G401 (cell line): ENCODE results near the gene BRMS1. TPM values are rescaled to one million over a fixed set of nuclear protein-coding genes. Genes with fewer than 3 reads are reported as not detected.
"Not testable (repeated sequence)": the region's sequence is repeated elsewhere in the genome, so short reads cannot be mapped to it uniquely, and the experiment has no call there.

Experiments
- DNase-seq: peaks from one replicate; pipeline ENCODE4 v3.0.0-alpha.2; 2015; ENCODE audit warnings: low spot score
- in situ Hi-C: cut with HindIII; loops from 2 replicates; pipeline ENCODE4 v1.10.0; 2016; ENCODE audit warnings: low sequenced_read_pairs, mixed read lengths
- total RNA-seq: library from RNA; depleted of rRNA; stranded (reverse); fragments of >200 nt; shearing (Covaris generic); gene quantifications from 2 replicates; pipeline ENCODE4 v1.2.3, GENCODE V29; 2014

BRMS1 gene
- total RNA-seq, 1 experiment from 2014 or later, result 111 TPM

- in situ Hi-C loops, result no loop called here
- no peak for DNase-seq
These were observed 17.5 kb downstream of the BRMS1 start for GRCh38 chr11:66327171-66328030.

GRCh38 chr11:66326261-66327111, 18.4 kb downstream of the BRMS1 start:
- DNase-seq, result no peak
- in situ Hi-C loops, result no loop called here

- no peak for DNase-seq
- in situ Hi-C loops, result no loop called here
These were observed 19.6 kb downstream of the BRMS1 start for GRCh38 chr11:66325263-66325671.

GRCh38 chr11:66324664-66325063, 20.2 kb downstream of the BRMS1 start:
- in situ Hi-C loops, result no loop called here
- no peak for DNase-seq

GRCh38 chr11:66323684-66324083, 21.2 kb downstream of the BRMS1 start:
- in situ Hi-C loops, result no loop called here
- no peak for DNase-seq

GRCh38 chr11:66322732-66323427, 22.0 kb downstream of the BRMS1 start:
- in situ Hi-C loops, result no loop called here
- DNase-seq, result no peak

- in situ Hi-C loops, result no loop called here
- DNase-seq, result peak; percentile 34
These were observed 23.3 kb downstream of the BRMS1 start for GRCh38 chr11:66321606-66322005.

GRCh38 chr11:66320748-66321147, 24.2 kb downstream of the BRMS1 start:
- in situ Hi-C loops, DNase-seq: not testable (repeated sequence)

GRCh38 chr11:66320289-66320688, 24.6 kb downstream of the BRMS1 start:
- in situ Hi-C loops, DNase-seq: not testable (repeated sequence)

GRCh38 chr11:66318600-66318970, 26.3 kb downstream of the BRMS1 start:
- no peak for DNase-seq
- in situ Hi-C loops, result no loop called here

GRCh38 chr11:66317723-66318599, 26.9 kb downstream of the BRMS1 start:
- DNase-seq, result no peak
- in situ Hi-C loops, result no loop called here

- in situ Hi-C loops, result no loop called here
- DNase-seq, result no peak
These were observed 27.6 kb downstream of the BRMS1 start for GRCh38 chr11:66317322-66317722.

- in situ Hi-C loops, result no loop called here
- DNase-seq, result no peak
These were observed 28.1 kb downstream of the BRMS1 start, which contains the start of gene CD248 for GRCh38 chr11:66316849-66317251. TSS of gene CD248 (minus strand) at chr11:66317044. CDS start at chr11:66317027, 17 bp downstream.

- in situ Hi-C loops, result no loop called here
- DNase-seq, result no peak
These were observed 28.7 kb downstream of the BRMS1 start for GRCh38 chr11:66315921-66316811.

- in situ Hi-C loops, result no loop called here
- no peak for DNase-seq
These were observed 29.4 kb downstream of the BRMS1 start for GRCh38 chr11:66315498-66315885.

- in situ Hi-C loops, result no loop called here
- DNase-seq, result no peak
These were observed 30.1 kb downstream of the BRMS1 start for GRCh38 chr11:66314561-66315497.

- in situ Hi-C loops, result no loop called here
These were observed 30.8 kb downstream of the BRMS1 start for GRCh38 chr11:66314186-66314501.

More at GRCh38 chr11:66314186-66314501, 30.8 kb downstream of the BRMS1 start:
- DNase-seq, result no peak
